Measurements from ENCODE around the gene PTPRO. TPM values are rescaled to one million over a fixed set of nuclear protein-coding genes. Genes with fewer than 3 reads are reported as not detected.

Gene PTPRO
- polyA plus RNA-seq, 4 donors, result 0.78 to 6.7 (median 1.3) TPM

GRCh38 chr12:15407025-15407424 is 84.7 kb downstream of the PTPRO start:
- DNase-seq (no peak), FAIRE-seq (no peak)
- no peaks in the 10 kb centered on the region for H3K9me3 ChIP-seq (ENCODE audit: control insufficient read depth in 2 of 2, insufficient read depth in 1 of 2, low read depth in 1 of 2, low read length in 1 of 2)
- H3K27ac ChIP-seq (ENCODE audit: low read depth in 1 of 3, low read length in 2 of 3), result no peak overlapping the region
- H3K4me1 ChIP-seq (ENCODE audit: control insufficient read depth in 3 of 3, insufficient read depth in 2 of 3, low read depth in 1 of 3, low read length in 2 of 3), result no peaks in the 10 kb centered on the region
- no peak overlapping the region for H3K4me3 ChIP-seq (ENCODE audit: low read depth in 1 of 3, low read length in 3 of 3)
- no peaks in the 10 kb centered on the region for H3K36me3 ChIP-seq (ENCODE audit: control insufficient read depth in 3 of 3, insufficient read depth in 2 of 3, low read depth in 1 of 3, low read length in 3 of 3)
- WGBS, 3 donors, result 47 to 70% (median 54%) methylated on average over 2 of the region's 2 CpGs
- H3K27me3 ChIP-seq (ENCODE audit: control insufficient read depth in 3 of 3, insufficient read depth in 3 of 3, low read length in 3 of 3), result peaks cover 0 to 1% (median 0%) of the 10 kb centered on the region in 3 donors

DNA sequence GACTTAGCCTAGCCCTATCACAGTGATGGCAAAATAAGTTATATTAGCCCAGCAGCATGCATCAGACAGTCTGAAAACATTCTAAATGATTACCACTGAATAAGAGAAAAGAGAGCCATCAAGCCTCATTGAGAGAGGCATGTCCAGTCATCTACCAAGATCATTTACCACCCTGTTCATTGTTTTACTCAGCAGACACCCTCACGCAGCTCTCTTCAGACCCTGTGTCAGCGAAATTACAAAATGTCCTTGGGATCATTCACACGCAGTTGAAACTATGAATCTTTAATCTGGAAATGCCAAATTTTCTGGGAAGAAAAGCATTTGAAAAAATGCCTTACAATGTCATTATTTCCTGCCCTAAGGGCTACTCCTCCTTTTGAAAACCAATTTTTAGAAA is 89.5 kb downstream of the PTPRO start:
- H3K27me3 ChIP-seq (ENCODE audit: control insufficient read depth in 3 of 3, insufficient read depth in 3 of 3, low read length in 3 of 3), result peaks cover 0 to 1% (median 0%) of the 10 kb centered on the region in 3 donors
- 75 to 77% (median 76%) methylated on average over 3 of the region's 3 CpGs for WGBS, 3 donors
- H3K4me1 ChIP-seq (ENCODE audit: control insufficient read depth in 3 of 3, insufficient read depth in 2 of 3, low read depth in 1 of 3, low read length in 2 of 3), result no peaks in the 10 kb centered on the region
- FAIRE-seq (no peak), DNase-seq (no peak)
- H3K36me3 ChIP-seq (ENCODE audit: control insufficient read depth in 3 of 3, insufficient read depth in 2 of 3, low read depth in 1 of 3, low read length in 3 of 3), result no peaks in the 10 kb centered on the region
- H3K27ac ChIP-seq (ENCODE audit: low read depth in 1 of 3, low read length in 2 of 3), result no peak overlapping the region
- no peak overlapping the region for H3K4me3 ChIP-seq (ENCODE audit: low read depth in 1 of 3, low read length in 3 of 3)
- no peaks in the 10 kb centered on the region for H3K9me3 ChIP-seq (ENCODE audit: control insufficient read depth in 2 of 2, insufficient read depth in 1 of 2, low read depth in 1 of 2, low read length in 1 of 2)

DNA sequence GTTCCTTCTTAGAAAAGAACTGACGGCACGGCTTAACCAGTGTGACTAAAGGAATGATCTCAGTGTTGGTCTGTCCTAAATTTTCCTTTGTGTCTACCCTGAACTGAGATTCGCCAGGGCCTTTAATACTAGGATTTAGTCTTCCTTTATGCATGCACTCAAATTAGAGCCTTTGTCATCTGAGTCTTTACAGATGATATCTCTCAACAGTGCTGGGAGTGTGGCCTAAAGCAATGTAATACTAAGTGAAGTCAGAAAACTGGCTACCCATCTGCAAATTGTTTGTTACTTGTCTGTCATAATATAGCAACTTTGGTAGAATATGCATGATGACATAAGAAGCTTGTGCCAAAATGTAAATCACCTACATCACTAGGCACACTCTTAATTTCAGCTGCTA is 95.4 kb downstream of the PTPRO start:
- H3K36me3 ChIP-seq (ENCODE audit: control insufficient read depth in 3 of 3, insufficient read depth in 2 of 3, low read depth in 1 of 3, low read length in 3 of 3), result no peaks in the 10 kb centered on the region
- H3K4me1 ChIP-seq (ENCODE audit: control insufficient read depth in 3 of 3, insufficient read depth in 2 of 3, low read depth in 1 of 3, low read length in 2 of 3), result no peaks in the 10 kb centered on the region
- no peaks in the 10 kb centered on the region for H3K9me3 ChIP-seq (ENCODE audit: control insufficient read depth in 2 of 2, insufficient read depth in 1 of 2, low read depth in 1 of 2, low read length in 1 of 2)
- H3K4me3 ChIP-seq (ENCODE audit: low read depth in 1 of 3, low read length in 3 of 3), result no peak overlapping the region
- no peak overlapping the region for H3K27ac ChIP-seq (ENCODE audit: low read depth in 1 of 3, low read length in 2 of 3)
- 79 to 91% (median 86%) methylated on average over 3 of the region's 3 CpGs for WGBS, 3 donors
- FAIRE-seq, result no peak
- DNase-seq, result no peak
- no peaks in the 10 kb centered on the region for H3K27me3 ChIP-seq (ENCODE audit: control insufficient read depth in 3 of 3, insufficient read depth in 3 of 3, low read length in 3 of 3)

DNA sequence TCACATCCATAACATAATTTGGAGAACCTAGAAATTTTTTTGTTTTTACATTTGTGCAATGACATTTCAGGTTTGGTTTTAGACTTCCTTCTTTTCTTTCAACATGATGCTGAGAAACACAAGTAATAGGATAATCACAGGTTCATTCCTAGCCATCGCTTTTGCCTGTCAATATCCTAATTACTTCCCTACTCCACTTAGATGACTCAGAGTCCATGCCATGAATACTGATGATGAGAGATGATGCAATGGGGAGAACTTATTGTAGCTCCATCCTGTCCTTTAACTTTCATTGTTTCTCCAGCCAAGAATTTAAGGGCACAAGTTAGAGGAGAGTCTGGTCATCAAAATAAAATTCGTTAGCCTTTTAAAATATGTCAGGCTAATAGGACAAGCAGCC is 101.3 kb downstream of the PTPRO start:
- H3K36me3 ChIP-seq (ENCODE audit: control insufficient read depth in 3 of 3, insufficient read depth in 2 of 3, low read depth in 1 of 3, low read length in 3 of 3), result no peaks in the 10 kb centered on the region
- no peaks in the 10 kb centered on the region for H3K9me3 ChIP-seq (ENCODE audit: control insufficient read depth in 2 of 2, insufficient read depth in 1 of 2, low read depth in 1 of 2, low read length in 1 of 2)
- DNase-seq (no peak), FAIRE-seq (no peak)
- no peaks in the 10 kb centered on the region for H3K4me1 ChIP-seq (ENCODE audit: control insufficient read depth in 3 of 3, insufficient read depth in 2 of 3, low read depth in 1 of 3, low read length in 2 of 3)
- 48 to 61% (median 52%) methylated on average over 2 of the region's 2 CpGs for WGBS, 3 donors
- H3K27me3 ChIP-seq (ENCODE audit: control insufficient read depth in 3 of 3, insufficient read depth in 3 of 3, low read length in 3 of 3), result no peaks in the 10 kb centered on the region
- H3K4me3 ChIP-seq (ENCODE audit: low read depth in 1 of 3, low read length in 3 of 3), result no peak overlapping the region
- H3K27ac ChIP-seq (ENCODE audit: low read depth in 1 of 3, low read length in 2 of 3), result no peak overlapping the region

- no peak overlapping the region for H3K27ac ChIP-seq (ENCODE audit: low read depth in 1 of 3, low read length in 2 of 3)
- WGBS, 3 donors, result 90 to 94% (median 93%) methylated on average over 2 of the region's 2 CpGs
- no peaks in the 10 kb centered on the region for H3K4me1 ChIP-seq (ENCODE audit: control insufficient read depth in 3 of 3, insufficient read depth in 2 of 3, low read depth in 1 of 3, low read length in 2 of 3)
- FAIRE-seq, result no peak
- no peaks in the 10 kb centered on the region for H3K27me3 ChIP-seq (ENCODE audit: control insufficient read depth in 3 of 3, insufficient read depth in 3 of 3, low read length in 3 of 3)
- no peaks in the 10 kb centered on the region for H3K9me3 ChIP-seq (ENCODE audit: control insufficient read depth in 2 of 2, insufficient read depth in 1 of 2, low read depth in 1 of 2, low read length in 1 of 2)
- no peak for DNase-seq
- no peak overlapping the region for H3K4me3 ChIP-seq (ENCODE audit: low read depth in 1 of 3, low read length in 3 of 3)
- no peaks in the 10 kb centered on the region for H3K36me3 ChIP-seq (ENCODE audit: control insufficient read depth in 3 of 3, insufficient read depth in 2 of 3, low read depth in 1 of 3, low read length in 3 of 3)
These were observed 105.6 kb downstream of the PTPRO start for GRCh38 chr12:15427913-15428312.

DNA sequence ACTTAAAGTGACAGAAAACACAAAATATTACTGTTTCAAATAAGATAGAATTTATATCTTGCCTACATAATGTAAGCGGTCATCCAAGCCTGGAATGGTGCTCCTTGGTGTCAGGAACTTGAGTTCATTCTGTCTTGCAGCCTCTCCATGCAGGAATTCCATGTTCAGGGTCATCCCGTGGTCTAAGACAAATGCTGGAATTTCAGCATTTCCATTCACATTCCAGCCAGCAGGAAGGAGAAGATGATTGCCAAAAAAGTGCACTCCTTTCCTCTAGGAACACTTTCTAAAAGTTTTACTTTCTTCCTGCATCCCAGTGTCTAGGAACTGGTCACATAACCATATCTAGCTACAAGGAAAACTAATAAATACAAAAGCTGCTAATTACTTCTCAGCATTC is 106.3 kb downstream of the PTPRO start:
- H3K27me3 ChIP-seq (ENCODE audit: control insufficient read depth in 3 of 3, insufficient read depth in 3 of 3, low read length in 3 of 3), result no peaks in the 10 kb centered on the region
- no peaks in the 10 kb centered on the region for H3K9me3 ChIP-seq (ENCODE audit: control insufficient read depth in 2 of 2, insufficient read depth in 1 of 2, low read depth in 1 of 2, low read length in 1 of 2)
- 48 to 59% (median 55%) methylated on average over 2 of the region's 2 CpGs for WGBS, 3 donors

DNA sequence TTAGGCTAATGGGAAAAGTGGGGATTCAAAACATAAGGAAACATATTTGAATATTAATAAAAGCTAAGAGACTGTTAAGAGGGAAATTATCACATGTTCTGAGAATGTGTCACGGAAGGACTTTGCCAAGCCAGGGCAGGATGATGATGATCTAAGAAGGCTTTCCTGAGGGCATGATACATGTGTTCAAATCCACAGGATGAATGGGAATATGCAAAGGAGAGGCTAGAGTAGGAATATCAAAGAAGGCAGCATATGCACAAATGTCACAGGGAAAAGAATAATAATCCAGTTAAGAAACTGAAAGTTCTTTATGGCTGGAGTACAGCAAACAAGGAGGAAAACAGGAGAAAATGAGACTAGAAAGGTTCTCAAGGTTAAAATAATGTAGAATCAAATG is 107.0 kb downstream of the PTPRO start:
- Histone ChIP-seq H3K4me1 (ENCODE audit: control insufficient read depth in 3 of 3, insufficient read depth in 2 of 3, low read depth in 1 of 3, low read length in 2 of 3) (no peaks in the 10 kb centered on the region), H3K36me3 (ENCODE audit: control insufficient read depth in 3 of 3, insufficient read depth in 2 of 3, low read depth in 1 of 3, low read length in 3 of 3) (no peaks in the 10 kb centered on the region), H3K27me3 (ENCODE audit: control insufficient read depth in 3 of 3, insufficient read depth in 3 of 3, low read length in 3 of 3) (no peaks in the 10 kb centered on the region), H3K27ac (ENCODE audit: low read depth in 1 of 3, low read length in 2 of 3) (no peak overlapping the region), H3K4me3 (ENCODE audit: low read depth in 1 of 3, low read length in 3 of 3) (no peak overlapping the region), H3K9me3 (ENCODE audit: control insufficient read depth in 2 of 2, insufficient read depth in 1 of 2, low read depth in 1 of 2, low read length in 1 of 2) (no peaks in the 10 kb centered on the region)
- DNase-seq, result no peak
- 90 to 100% (median 92%) methylated on average over 1 of the region's 1 CpG for WGBS, 3 donors
- no peak for FAIRE-seq

More for the DNA sequence above, 106.3 kb downstream of the PTPRO start:
- Histone ChIP-seq H3K27ac (ENCODE audit: low read depth in 1 of 3, low read length in 2 of 3) (no peak overlapping the region), H3K36me3 (ENCODE audit: control insufficient read depth in 3 of 3, insufficient read depth in 2 of 3, low read depth in 1 of 3, low read length in 3 of 3) (no peaks in the 10 kb centered on the region), H3K4me3 (ENCODE audit: low read depth in 1 of 3, low read length in 3 of 3) (no peak overlapping the region), H3K4me1 (ENCODE audit: control insufficient read depth in 3 of 3, insufficient read depth in 2 of 3, low read depth in 1 of 3, low read length in 2 of 3) (no peaks in the 10 kb centered on the region)
- FAIRE-seq (no peak), DNase-seq (no peak)

GRCh38 chr12:15435597-15435996 is 113.3 kb downstream of the PTPRO start:
- Histone ChIP-seq H3K4me3 (ENCODE audit: low read depth in 1 of 3, low read length in 3 of 3) (no peak overlapping the region), H3K27me3 (ENCODE audit: control insufficient read depth in 3 of 3, insufficient read depth in 3 of 3, low read length in 3 of 3) (no peaks in the 10 kb centered on the region), H3K27ac (ENCODE audit: low read depth in 1 of 3, low read length in 2 of 3) (no peak overlapping the region), H3K4me1 (ENCODE audit: control insufficient read depth in 3 of 3, insufficient read depth in 2 of 3, low read depth in 1 of 3, low read length in 2 of 3) (no peaks in the 10 kb centered on the region), H3K36me3 (ENCODE audit: control insufficient read depth in 3 of 3, insufficient read depth in 2 of 3, low read depth in 1 of 3, low read length in 3 of 3) (no peaks in the 10 kb centered on the region), H3K9me3 (ENCODE audit: control insufficient read depth in 2 of 2, insufficient read depth in 1 of 2, low read depth in 1 of 2, low read length in 1 of 2) (peaks cover 0 to 15% of the 10 kb centered on the region in 2 donors)
- 92 to 96% (median 95%) methylated on average over 2 of the region's 2 CpGs for WGBS, 3 donors
- FAIRE-seq (no peak), DNase-seq (no peak)

GRCh38 chr12:15439459-15439858 is 117.2 kb downstream of the PTPRO start:
- no peak for FAIRE-seq
- 91 to 94% (median 92%) methylated on average over 9 of the region's 9 CpGs for WGBS, 3 donors
- no peaks in the 10 kb centered on the region for H3K27me3 ChIP-seq (ENCODE audit: control insufficient read depth in 3 of 3, insufficient read depth in 3 of 3, low read length in 3 of 3)
- DNase-seq, result no peak
- H3K36me3 ChIP-seq (ENCODE audit: control insufficient read depth in 3 of 3, insufficient read depth in 2 of 3, low read depth in 1 of 3, low read length in 3 of 3), result no peaks in the 10 kb centered on the region
- peaks cover 0 to 15% of the 10 kb centered on the region in 2 donors for H3K9me3 ChIP-seq (ENCODE audit: control insufficient read depth in 2 of 2, insufficient read depth in 1 of 2, low read depth in 1 of 2, low read length in 1 of 2)
- H3K27ac ChIP-seq (ENCODE audit: low read depth in 1 of 3, low read length in 2 of 3), result no peak overlapping the region
- no peak overlapping the region for H3K4me3 ChIP-seq (ENCODE audit: low read depth in 1 of 3, low read length in 3 of 3)
- no peaks in the 10 kb centered on the region for H3K4me1 ChIP-seq (ENCODE audit: control insufficient read depth in 3 of 3, insufficient read depth in 2 of 3, low read depth in 1 of 3, low read length in 2 of 3)
